Glutamatergic neuron (in vitro differentiated cells): ENCODE measurements around the gene PDE4A. TPM values are rescaled to one million over a fixed set of nuclear protein-coding genes. Genes with fewer than 3 reads are reported as not detected.

Experiments
- DNase-seq: peaks from one replicate; pipeline ENCODE4 v3.0.0; 2022
- H3K27ac Mint-ChIP-seq: one replicate; pipeline ENCODE4 v1.8.0; 2020; ENCODE audit warnings: mild to moderate bottlenecking, mixed read lengths, inconsistent platforms; ENCODE audit not compliant: unreplicated experiment
- H3K27me3 Mint-ChIP-seq: one replicate; pipeline ENCODE4 v1.8.0; 2020; ENCODE audit warnings: mild to moderate bottlenecking, moderate library complexity, mixed read lengths, inconsistent platforms; ENCODE audit not compliant: unreplicated experiment
- H3K36me3 Mint-ChIP-seq: one replicate; pipeline ENCODE4 v1.8.0; 2020; ENCODE audit warnings: mild to moderate bottlenecking, mixed read lengths, inconsistent platforms; ENCODE audit not compliant: unreplicated experiment
- H3K4me1 Mint-ChIP-seq: one replicate; pipeline ENCODE4 v1.8.0; 2020; ENCODE audit warnings: mild to moderate bottlenecking, low read depth, mixed read lengths, inconsistent platforms; ENCODE audit not compliant: unreplicated experiment
- H3K4me3 Mint-ChIP-seq: one replicate; pipeline ENCODE4 v1.8.0; 2020; ENCODE audit warnings: mild to moderate bottlenecking, mixed read lengths, inconsistent platforms; ENCODE audit not compliant: unreplicated experiment
- H3K9me3 Mint-ChIP-seq: one replicate; pipeline ENCODE4 v1.8.0; 2020; ENCODE audit warnings: mild to moderate bottlenecking, moderate library complexity, mixed read lengths, inconsistent platforms; ENCODE audit not compliant: unreplicated experiment
- CTCF ChIP-seq: fragments of 200-600 bp; sonication (generic); IDR thresholded peaks from one replicate; pipeline ENCODE4 v1.5.0; 2021; ENCODE audit not compliant: partially characterized antibody, unreplicated experiment
- total RNA-seq: library from RNA; stranded (reverse); fragmentation: NEBNext Ultra II Directional; extraction: Animal tissue kit (Norgen Biotek cat#: 25700); gene quantifications from one replicate; pipeline ENCODE4 v1.2.1, GENCODE V29; 2021; ENCODE audit not compliant: unreplicated experiment

Gene PDE4A
- total RNA-seq, 1 donor from 2014 or later = 5.7 TPM

- no peaks in the 10 kb centered on the region for H3K36me3 Mint-ChIP-seq
- H3K9me3 Mint-ChIP-seq = peaks cover 5% of the 10 kb centered on the region
- no peak for TF ChIP-seq CTCF
- peaks cover 5% of the 10 kb centered on the region for H3K27me3 Mint-ChIP-seq
- no peak overlapping the region for H3K27ac Mint-ChIP-seq
- H3K4me3 Mint-ChIP-seq = no peak overlapping the region
- DNase-seq = no peak
- H3K4me1 Mint-ChIP-seq = no peaks in the 10 kb centered on the region
Observed at GRCh38 chr19:10462557-10462956, 42.2 kb downstream of the PDE4A start.

GRCh38 chr19:10464456-10464855, 44.1 kb downstream of the PDE4A start:
- Mint-ChIP-seq H3K9me3 (peaks cover 7% of the 10 kb centered on the region), H3K36me3 (no peaks in the 10 kb centered on the region)

GRCh38 chr19:10467104-10467706, 46.9 kb downstream of the PDE4A start:
- Mint-ChIP-seq H3K4me1 (no peaks in the 10 kb centered on the region), H3K27ac (no peak overlapping the region), H3K9me3 (peaks cover 5% of the 10 kb centered on the region), H3K36me3 (no peaks in the 10 kb centered on the region), H3K4me3 (no peak overlapping the region), H3K27me3 (peaks cover 3% of the 10 kb centered on the region)
- no peak for TF ChIP-seq CTCF
- no peak for DNase-seq

More at GRCh38 chr19:10464456-10464855, 44.1 kb downstream of the PDE4A start:
- TF ChIP-seq CTCF = no peak
- no peak overlapping the region for H3K27ac Mint-ChIP-seq
- DNase-seq = no peak
- H3K27me3 Mint-ChIP-seq = peaks cover 5% of the 10 kb centered on the region
- H3K4me3 Mint-ChIP-seq = no peak overlapping the region
- H3K4me1 Mint-ChIP-seq = no peaks in the 10 kb centered on the region

GRCh38 chr19:10468133-10468532, 47.8 kb downstream of the PDE4A start:
- no peaks in the 10 kb centered on the region for H3K36me3 Mint-ChIP-seq
- no peak for DNase-seq
- H3K27me3 Mint-ChIP-seq = peaks cover 4% of the 10 kb centered on the region
- no peak overlapping the region for H3K4me3 Mint-ChIP-seq
- H3K4me1 Mint-ChIP-seq = no peaks in the 10 kb centered on the region
- peaks cover 5% of the 10 kb centered on the region for H3K9me3 Mint-ChIP-seq
- H3K27ac Mint-ChIP-seq = no peak overlapping the region
- no peak for TF ChIP-seq CTCF

GRCh38 chr19:10471909-10472308, 51.6 kb downstream of the PDE4A start:
- peak; percentile 39 for TF ChIP-seq CTCF
- H3K4me3 Mint-ChIP-seq = no peak overlapping the region
- no peak for DNase-seq
- no peak overlapping the region for H3K27ac Mint-ChIP-seq
- peaks cover 10% of the 10 kb centered on the region for H3K27me3 Mint-ChIP-seq
- H3K9me3 Mint-ChIP-seq = peaks cover 2% of the 10 kb centered on the region
- H3K4me1 Mint-ChIP-seq = peaks cover 2% of the 10 kb centered on the region
- no peaks in the 10 kb centered on the region for H3K36me3 Mint-ChIP-seq
